GM12872 (cell line): ENCODE measurements around the gene COPS7A.

Source experiments
- TF ChIP-seq, protein P1 (sequence below): IDR thresholded peaks from 3 replicates; pipeline ENCODE4 v1.5.1; 2011; ENCODE audit warnings: low read depth, mild to moderate bottlenecking, low read length, moderate library complexity; ENCODE audit not compliant: insufficient read depth

The COPS7A gene

DNA sequence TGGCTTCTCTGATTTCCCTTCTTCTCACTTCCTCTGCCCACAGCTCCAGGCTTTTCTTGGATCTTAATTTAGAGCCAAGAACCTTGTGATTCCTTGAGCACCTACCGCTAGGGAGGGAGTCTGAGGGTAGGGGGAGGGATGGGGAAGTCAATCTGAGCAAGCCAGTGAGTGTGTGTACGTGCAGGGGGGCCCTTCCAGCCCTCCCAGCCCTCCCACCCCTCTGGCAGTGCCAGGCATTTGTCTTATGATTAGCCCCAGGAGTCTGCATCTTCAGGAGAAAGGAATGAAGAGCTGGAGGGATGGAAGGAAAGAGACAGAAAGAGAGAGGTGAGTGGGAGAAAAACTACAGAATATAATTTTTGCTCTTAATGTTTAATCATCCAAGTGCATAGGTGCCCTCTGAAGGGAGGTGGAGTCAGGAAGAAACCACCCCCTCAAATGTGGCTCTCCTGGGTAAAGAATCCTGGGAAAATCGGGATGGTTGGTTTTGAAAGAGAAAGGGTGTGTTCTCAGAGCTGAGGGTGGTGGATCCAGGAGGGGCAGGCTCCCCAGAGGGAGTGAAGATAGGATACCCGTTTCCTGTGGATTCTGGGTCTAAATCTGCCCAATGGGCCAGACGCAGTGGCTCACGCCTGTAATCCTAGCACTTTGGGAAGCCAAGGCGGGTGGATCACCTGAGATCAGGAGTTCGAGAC is 25.3 kb upstream of the COPS7A start:
- TF ChIP-seq, protein P1, sequence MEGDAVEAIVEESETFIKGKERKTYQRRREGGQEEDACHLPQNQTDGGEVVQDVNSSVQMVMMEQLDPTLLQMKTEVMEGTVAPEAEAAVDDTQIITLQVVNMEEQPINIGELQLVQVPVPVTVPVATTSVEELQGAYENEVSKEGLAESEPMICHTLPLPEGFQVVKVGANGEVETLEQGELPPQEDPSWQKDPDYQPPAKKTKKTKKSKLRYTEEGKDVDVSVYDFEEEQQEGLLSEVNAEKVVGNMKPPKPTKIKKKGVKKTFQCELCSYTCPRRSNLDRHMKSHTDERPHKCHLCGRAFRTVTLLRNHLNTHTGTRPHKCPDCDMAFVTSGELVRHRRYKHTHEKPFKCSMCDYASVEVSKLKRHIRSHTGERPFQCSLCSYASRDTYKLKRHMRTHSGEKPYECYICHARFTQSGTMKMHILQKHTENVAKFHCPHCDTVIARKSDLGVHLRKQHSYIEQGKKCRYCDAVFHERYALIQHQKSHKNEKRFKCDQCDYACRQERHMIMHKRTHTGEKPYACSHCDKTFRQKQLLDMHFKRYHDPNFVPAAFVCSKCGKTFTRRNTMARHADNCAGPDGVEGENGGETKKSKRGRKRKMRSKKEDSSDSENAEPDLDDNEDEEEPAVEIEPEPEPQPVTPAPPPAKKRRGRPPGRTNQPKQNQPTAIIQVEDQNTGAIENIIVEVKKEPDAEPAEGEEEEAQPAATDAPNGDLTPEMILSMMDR = no peak

DNA sequence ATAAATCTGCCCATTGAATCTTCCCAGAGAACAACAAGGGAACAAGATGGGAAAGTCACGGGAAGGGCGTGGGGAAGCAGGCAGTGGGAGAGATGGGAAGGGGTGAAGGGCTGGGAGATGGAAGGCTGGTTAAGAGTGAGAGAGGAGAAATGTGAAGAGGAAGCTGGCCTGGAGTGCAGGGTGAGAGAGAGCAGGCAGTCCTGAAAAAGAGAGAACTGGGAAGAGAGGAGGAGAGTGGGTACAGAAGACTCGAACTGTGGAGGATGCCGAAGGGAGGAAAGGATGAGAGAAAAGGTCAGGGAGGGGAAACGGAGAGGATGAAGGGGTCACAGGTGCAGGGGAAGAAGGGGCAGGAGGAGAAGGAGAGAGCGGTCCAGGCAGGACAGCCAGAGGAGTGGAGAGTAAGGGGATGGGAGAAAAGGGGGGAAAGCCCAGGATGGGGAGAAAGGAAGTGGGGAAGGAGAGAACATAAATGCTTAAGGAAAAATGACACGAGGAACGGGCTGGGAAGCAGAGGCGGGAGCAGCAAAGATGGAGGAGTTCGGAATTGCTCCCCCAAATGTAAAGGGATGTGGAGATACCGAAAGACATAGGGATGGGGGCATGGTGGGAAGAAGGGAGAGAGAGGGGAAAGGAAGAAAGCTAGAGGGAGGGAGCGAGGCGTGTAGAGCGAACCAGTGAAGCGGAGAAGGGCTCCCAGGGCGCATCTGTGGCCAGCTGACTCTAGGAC is 24.4 kb upstream of the COPS7A start:
- TF ChIP-seq, protein P1 = no peak

DNA sequence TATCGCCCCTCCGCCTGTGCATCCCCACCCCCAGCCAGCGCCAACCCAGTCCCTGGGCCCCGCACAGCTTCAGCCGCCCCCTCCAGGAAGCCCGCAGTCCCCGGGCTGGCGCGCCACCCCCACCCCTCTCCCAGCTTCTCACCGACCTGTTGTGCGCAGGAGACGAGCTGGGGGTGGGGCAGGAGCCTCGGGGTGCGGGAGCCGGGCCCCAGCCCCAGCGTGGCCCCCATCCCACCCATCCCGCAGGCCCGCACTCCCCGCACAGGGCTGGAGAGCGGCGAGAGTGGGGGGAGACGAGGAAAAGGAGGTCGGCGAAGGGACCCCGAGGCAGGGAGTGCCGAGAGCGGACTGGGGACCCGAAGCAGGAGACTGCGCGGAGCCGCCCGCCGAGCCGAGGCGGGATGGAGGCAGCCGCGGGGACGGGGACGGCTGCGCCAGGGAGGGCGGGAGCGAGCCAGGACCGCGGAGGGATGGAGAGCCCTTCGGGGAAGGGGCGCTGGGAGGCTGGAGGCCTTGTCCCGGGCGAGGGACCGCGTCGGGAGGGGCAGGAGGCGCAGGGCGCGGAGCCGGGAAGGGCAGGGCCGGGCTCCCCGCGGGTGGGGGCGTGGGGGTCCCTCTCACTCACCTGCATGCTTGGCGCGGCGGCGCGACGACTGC is 23.7 kb upstream of the COPS7A start:
- TF ChIP-seq, protein P1 = no peak

DNA sequence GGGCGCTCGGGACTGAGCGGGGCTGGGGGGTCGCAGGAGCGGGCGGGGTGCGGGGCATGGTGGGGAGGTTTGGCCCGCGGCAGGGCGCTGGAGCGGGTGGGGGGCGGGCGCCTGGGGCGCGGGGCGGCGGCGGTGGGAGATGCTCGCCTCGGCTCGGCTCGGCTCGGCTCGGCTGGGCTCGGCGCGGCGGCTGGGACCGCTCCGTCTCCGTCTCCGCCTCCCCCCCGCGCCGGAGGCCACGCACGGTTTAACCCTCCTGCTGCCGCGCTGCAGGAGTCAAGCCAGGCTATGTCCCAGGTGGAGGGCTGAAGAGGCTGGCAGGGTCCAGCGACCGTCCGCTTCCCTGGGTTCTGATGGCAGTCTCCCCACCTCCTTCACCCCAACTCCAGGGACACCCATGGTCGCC is 23.2 kb upstream of the COPS7A start, which contains the start of gene PIANP:
PIANP (minus strand) TSS at position 170 of the 406 bp plus-strand sequence. CDS start 2,754 bp downstream, outside the sequence.
- TF ChIP-seq, protein P1 = no peak

DNA sequence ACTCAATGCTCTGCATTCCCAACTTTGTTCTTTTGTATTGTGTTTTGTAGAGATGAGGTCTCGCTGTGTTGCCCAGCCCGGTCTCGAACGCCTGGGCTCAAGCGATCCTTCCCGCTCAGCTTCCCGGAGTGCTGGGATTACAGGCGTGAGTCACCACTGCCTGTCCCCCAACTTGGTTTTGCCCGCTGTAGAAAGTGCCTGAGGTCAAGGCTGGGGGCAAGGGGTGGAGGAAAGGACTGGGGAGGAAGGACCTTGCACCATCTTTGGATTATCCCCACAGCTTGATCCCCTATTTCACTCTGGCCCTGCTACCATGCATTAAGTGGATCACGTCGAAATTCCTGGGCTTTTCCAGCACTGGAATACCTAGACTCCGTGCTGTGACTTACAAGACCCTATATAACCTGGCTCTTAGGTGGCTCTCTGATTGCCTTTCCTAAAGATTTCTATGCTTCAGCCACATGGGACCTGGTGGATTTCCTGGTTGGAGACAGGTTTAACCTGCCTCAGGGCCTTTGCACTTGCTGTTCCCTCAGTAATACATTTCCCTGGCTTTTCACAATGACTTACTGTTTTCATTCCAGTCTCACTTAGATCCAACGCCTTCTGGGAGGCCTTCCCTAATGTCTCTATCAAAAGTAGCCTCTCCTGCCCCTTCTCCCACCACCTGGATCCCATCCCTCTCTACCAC is 22.6 kb upstream of the COPS7A start:
- TF ChIP-seq, protein P1 = no peak

DNA sequence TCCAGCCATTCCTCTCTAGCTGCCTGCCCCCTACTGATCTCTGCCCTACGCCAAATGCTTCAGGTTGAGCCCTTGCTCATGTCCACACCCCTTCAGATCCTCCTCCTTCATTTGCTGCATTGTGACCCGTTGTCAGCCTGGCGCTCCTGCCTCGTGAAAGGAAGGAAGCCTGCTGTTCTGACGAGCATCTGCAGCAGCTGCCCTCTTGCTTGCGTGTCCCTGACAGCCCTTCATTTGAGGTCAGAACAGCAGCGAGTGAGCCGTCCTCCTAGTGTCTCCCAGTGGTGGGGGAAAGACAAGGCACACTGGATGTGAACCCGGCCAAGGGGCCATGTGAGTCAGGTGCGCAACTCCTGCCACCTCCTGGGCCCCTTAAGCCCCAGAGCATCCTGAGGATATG is 20.2 kb upstream of the COPS7A start:
- TF ChIP-seq, protein P1 = no peak

DNA sequence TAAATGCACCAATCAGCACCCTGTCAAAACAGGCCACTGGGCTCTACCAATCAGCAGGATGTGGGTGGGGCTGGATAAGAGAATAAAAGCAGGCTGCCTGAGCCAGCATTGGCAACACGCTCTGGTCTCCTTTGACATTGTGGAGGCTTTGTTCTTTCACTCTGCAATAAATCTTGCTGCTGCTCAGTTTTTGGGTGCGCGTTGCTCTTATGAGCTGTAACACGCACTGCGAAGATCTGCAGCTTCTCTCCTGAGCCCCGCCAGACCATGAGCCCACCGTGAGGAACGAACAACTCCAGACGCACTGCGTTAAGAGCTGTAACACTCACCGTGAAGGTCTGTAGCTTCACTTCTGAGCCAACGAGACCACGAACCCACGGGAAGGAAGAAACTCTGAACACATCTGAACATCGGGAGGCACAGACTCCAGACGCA is 14.9 kb upstream of the COPS7A start:
- TF ChIP-seq, protein P1 = no peak
